Heart left ventricle (tissue), 16 donors: ENCODE data around the gene HOXB1. TPM values are rescaled to one million over a fixed set of nuclear protein-coding genes. Genes with fewer than 3 reads are reported as not detected.
"Not testable (repeated sequence)": the region's sequence is repeated elsewhere in the genome, so short reads cannot be mapped to it uniquely, and the experiment has no call there.

ENCODE experiments used
- ATAC-seq, 4 donors: fragments of 200-7000 bp; cut with Tn5 transposase; one replicate each; pipeline ENCODE4 v1.9.1; 2020 to 2022; ENCODE audit warnings: moderate library complexity in 4 of 4, mild to moderate bottlenecking in 3 of 4, moderate number of reproducible peaks in 1 of 4
- DNase-seq, 5 donors: peaks; one replicate each; pipeline ENCODE4 v3.0.0-alpha.2; 2020
- H3K27ac ChIP-seq, 12 donors: fragments of 200-600 bp; sonication (generic) in 4 of 12; one replicate each; pipeline versions ENCODE4 v1.5.0 to v1.8.0; 2016 to 2022; ENCODE audit warnings: mild to moderate bottlenecking in 2 of 12
- H3K27me3 ChIP-seq, 9 donors: fragments of 200-600 bp; sonication (generic) in 2 of 9; one replicate each; pipeline versions ENCODE4 v1.5.1 to v1.8.0; 2016 to 2022; ENCODE audit warnings: mild to moderate bottlenecking in 3 of 9
- H3K36me3 ChIP-seq, 9 donors: fragments of 200-600 bp; sonication (generic) in 2 of 9; one replicate each; pipeline versions ENCODE4 v1.5.0 to v1.8.0; 2018 to 2022; ENCODE audit warnings: mild to moderate bottlenecking in 2 of 9
- H3K4me1 ChIP-seq, 12 donors: fragments of 200-600 bp; sonication (generic) in 4 of 12; one replicate each; pipeline versions ENCODE4 v1.5.0 to v1.8.0; 2016 to 2022; ENCODE audit warnings: mild to moderate bottlenecking in 3 of 12
- H3K4me3 ChIP-seq, 12 donors: fragments of 200-600 bp; sonication (generic) in 4 of 12; one replicate each; pipeline versions ENCODE4 v1.5.0 to v1.8.0; 2017 to 2022; ENCODE audit warnings: mild to moderate bottlenecking in 9 of 12, moderate library complexity in 4 of 12
- H3K9me3 ChIP-seq, 12 donors: fragments of 200-600 bp; sonication (generic) in 4 of 12; one replicate each; pipeline versions ENCODE4 v1.5.0 to v1.8.0; 2016 to 2022; ENCODE audit warnings: mild to moderate bottlenecking in 1 of 12
- POLR2A ChIP-seq, 2 donors: fragments of 450-650 bp; IDR thresholded peaks; one replicate each; pipeline ENCODE4 v1.6.1; 2017; ENCODE audit warnings: antibody characterized with exemption in 2 of 2, mild to moderate bottlenecking in 2 of 2, moderate library complexity in 2 of 2
- whole genome bisulfite sequencing, 4 donors: extraction: QIAGEN DNeasy Blood & Tissue Kit in 2 of 4; methylation state at CpG; one replicate each; pipeline versions ENCODE4 v1.1.5 to v1.1.7; 2013 to 2018; 5-methylcytosine and 5-hydroxymethylcytosine counted together
- intact Hi-C, 10 donors: fragments of 100-400 bp; cut with DNase I; formaldehyde crosslinking; loops; one replicate each; pipeline versions ENCODE4 v1.11.1 to v1.14.2; 2022
- microRNA counts, 2 donors: library from miRNA; unstranded; fragments of <30 nt; microRNA quantifications; one replicate each; lab custom pipeline; 2016
- polyA plus RNA-seq, 2 donors: library from polyadenylated mRNA; stranded (reverse); fragments of 200-250 nt; gene quantifications; one replicate each; pipeline ENCODE4 v1.2.3, GENCODE V29; 2013
- total RNA-seq, 9 donors: library from RNA; depleted of rRNA in 2 of 9; stranded (reverse); fragments of >200 nt in 2 of 9; fragmentation: NEBNext Ultra II Directional in 3 of 9; extraction: Animal tissue kit (Norgen Biotek cat#: 25700) in 3 of 9; gene quantifications; one replicate each; pipeline versions ENCODE4 v1.1.0 to v1.2.4, GENCODE V29; 2016 to 2023
- TF ChIP-seq, protein P1 (sequence below), 12 donors: fragments of 200-600 bp; sonication (generic) in 4 of 12; IDR thresholded peaks; one replicate each; pipeline versions ENCODE4 v1.5.0 to v1.8.0; 2018 to 2022; ENCODE audit warnings: antibody characterized with exemption in 12 of 12, mild to moderate bottlenecking in 5 of 12
- donor health status: ischemic (EF 13 %, LVEDD 7.1; RV severe dilation, severe dysfunction).
- donor health status: healthy with polysubstance abuse.
- donor health status: DM: no; HTN: yes; CAD: no.
- donor health status: DM: no; HTN: no; CAD: no.
- donor health status: ischemic (EF 25% LVEDD 6.9; RV normal size, moderate dysfunction).
- donor health status: ischemic (EF 25% LVEDD 5.7; RV mildly dilated, moderate dysfunction).
- donor health status: healthy.
- donor health status: DM: yes; HTN: yes; CAD: no.
- donor health status: ischemic (EF 35%, LVEDD 5.7; RV mildly dilated, moderate dysfunction).
- donor health status: nonischemic (EF 11% LVEDD 7.7; RV severe dilation, severe dysfunction).
- donor health status: DM: yes; HTN: yes; CAD: no.
- donor health status: PGD.
- donor health status: ischemic (EF 29% LVEDD 5.4; RV normal size, mild dysfunction).
- donor health status: nonischemic (EF 23%, LVEDD 6.1; RV moderate dilation, normal function).

HOXB1 gene
- total and polyA plus RNA-seq, 11 donors: not detected

DNA sequence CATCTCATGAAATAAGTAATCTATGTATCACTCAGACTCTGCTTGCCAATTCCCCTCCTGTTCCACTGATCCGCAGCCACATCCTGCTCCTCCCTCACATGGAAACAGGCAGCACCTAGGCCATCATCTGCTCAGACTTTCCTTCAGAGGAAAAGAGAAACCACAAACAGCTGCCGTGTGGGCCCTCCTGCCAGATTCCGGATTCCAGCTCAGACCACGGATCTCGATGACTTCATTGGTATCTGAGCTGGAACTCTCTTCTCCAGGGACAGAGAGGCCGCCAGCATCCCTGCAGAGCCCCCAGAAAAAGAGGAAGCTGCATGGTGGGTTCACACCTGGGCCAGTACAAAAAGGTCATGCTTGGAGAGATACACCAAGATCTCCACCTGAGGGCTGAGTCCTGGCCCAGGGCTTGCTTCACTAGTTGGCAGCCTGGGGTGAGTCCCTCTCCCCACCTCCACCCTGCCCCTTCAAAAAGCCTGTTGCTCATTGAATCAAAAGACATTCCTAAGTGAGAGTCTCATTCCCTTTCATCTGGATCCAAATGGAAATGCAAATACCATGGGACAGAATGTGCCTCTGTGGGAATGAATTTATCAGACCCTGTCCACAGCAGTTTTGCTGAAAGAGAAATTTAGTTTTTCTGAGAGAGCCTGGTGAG lies 47.2 kb downstream of the HOXB1 start:
- TF ChIP-seq, protein P1, sequence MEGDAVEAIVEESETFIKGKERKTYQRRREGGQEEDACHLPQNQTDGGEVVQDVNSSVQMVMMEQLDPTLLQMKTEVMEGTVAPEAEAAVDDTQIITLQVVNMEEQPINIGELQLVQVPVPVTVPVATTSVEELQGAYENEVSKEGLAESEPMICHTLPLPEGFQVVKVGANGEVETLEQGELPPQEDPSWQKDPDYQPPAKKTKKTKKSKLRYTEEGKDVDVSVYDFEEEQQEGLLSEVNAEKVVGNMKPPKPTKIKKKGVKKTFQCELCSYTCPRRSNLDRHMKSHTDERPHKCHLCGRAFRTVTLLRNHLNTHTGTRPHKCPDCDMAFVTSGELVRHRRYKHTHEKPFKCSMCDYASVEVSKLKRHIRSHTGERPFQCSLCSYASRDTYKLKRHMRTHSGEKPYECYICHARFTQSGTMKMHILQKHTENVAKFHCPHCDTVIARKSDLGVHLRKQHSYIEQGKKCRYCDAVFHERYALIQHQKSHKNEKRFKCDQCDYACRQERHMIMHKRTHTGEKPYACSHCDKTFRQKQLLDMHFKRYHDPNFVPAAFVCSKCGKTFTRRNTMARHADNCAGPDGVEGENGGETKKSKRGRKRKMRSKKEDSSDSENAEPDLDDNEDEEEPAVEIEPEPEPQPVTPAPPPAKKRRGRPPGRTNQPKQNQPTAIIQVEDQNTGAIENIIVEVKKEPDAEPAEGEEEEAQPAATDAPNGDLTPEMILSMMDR (IDR thresholded peaks at IDR 0.05): no peak
- TF ChIP-seq POLR2A (IDR thresholded peaks at IDR 0.05): no peak
- H3K4me3 ChIP-seq: no peak overlapping the region
- 24 to 38% (median 26%) methylated on average over 6 of the region's 6 CpGs for WGBS, 4 donors
- ATAC-seq: peak in 3 of 4 donors; percentile 56 to 68 (median 67)
- DNase-seq: peak in 2 of 5 donors; percentile 27 to 31
- H3K4me1 ChIP-seq: peaks cover 0 to 7% (median 0%) of the 10 kb centered on the region in 12 donors
- no peaks in the 10 kb centered on the region for H3K36me3 ChIP-seq
- peaks cover 0 to 60% (median 10%) of the 10 kb centered on the region in 9 donors for H3K27me3 ChIP-seq
- H3K27ac ChIP-seq: no peak overlapping the region
- intact Hi-C loops: no loop called here
- no peaks in the 10 kb centered on the region for H3K9me3 ChIP-seq

DNA sequence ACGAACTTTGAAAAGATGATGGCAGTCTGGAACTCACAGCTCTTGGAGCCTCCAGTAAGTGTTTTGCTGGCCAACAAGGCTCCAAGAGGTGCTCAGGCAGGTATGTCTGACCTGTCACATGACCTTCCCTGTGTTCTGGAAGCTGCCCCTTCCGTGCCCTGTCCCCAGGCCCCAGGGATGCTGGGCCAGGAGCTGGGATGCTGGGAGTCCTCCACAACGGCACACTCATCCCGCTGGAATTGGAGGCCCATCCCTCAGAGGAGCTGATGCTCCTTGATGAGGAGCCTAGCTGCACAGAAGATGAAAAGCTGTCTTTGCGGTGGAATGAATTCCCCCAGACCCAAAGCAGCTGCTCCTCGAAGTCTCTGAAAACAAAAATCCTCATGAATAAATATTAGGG lies 47.8 kb downstream of the HOXB1 start:
- H3K4me3 ChIP-seq: no peak overlapping the region
- H3K4me1 ChIP-seq: peaks cover 0 to 7% (median 0%) of the 10 kb centered on the region in 12 donors
- no peaks in the 10 kb centered on the region for H3K36me3 ChIP-seq
- DNase-seq: no peak
- 69 to 77% (median 73%) methylated on average over 5 to 6 of the region's 6 CpGs for WGBS, 4 donors
- TF ChIP-seq, protein P1 (IDR thresholded peaks at IDR 0.05): no peak
- no peak for TF ChIP-seq POLR2A (IDR thresholded peaks at IDR 0.05)
- H3K27ac ChIP-seq: no peak overlapping the region
- intact Hi-C loops: no loop called here
- peaks cover 0 to 60% (median 12%) of the 10 kb centered on the region in 9 donors for H3K27me3 ChIP-seq
- ATAC-seq: no peak
- H3K9me3 ChIP-seq: no peaks in the 10 kb centered on the region

DNA sequence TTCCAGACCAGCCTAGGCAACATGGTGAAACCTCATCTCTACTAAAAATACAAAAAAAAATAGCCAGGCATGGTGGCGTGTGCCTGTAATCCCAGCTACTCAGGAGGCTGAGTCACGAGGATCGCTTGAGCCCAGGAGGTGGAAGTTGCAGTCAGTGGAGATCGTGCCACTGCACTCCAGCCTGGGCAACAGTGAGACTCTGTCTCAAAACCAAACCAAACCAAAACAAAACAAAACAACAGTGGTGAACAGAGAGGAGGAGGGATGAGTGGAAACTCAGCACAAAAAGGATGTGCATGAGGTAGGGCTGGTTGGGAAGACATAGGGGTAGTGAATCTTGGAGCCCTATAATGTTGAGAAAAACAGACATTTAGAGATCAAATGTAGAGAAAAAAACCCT lies 48.5 kb downstream of the HOXB1 start:
- WGBS, 4 donors: 91 to 97% (median 94%) methylated on average over 4 of the region's 4 CpGs
- ATAC-seq, DNase-seq, H3K4me3 ChIP-seq, H3K27ac ChIP-seq, H3K36me3 ChIP-seq, H3K4me1 ChIP-seq, intact Hi-C loops, H3K9me3 ChIP-seq: not testable (repeated sequence)
- peaks cover 0 to 59% (median 12%) of the 10 kb centered on the region in 9 donors for H3K27me3 ChIP-seq

DNA sequence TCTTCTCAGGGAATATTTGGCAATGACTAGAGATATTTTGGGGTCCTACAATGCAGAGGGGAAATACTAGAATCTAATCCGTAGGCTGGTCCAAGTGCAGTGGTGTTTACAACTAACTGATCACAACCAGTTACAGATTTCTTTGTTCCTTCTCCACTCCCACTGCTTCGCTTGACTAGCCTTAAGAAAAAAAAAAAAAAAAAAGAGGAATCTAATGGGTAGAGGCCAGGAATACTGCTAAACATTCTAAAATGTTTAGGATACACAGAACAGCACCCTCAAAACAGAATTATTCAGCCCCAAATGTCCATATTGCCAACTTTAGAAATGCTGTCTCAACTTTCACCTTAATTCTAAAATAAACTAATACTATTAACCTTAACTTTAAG lies 51.8 kb downstream of the HOXB1 start:
- no peak for TF ChIP-seq POLR2A (IDR thresholded peaks at IDR 0.05)
- ATAC-seq (no peak), DNase-seq (no peak)
- Histone ChIP-seq H3K27ac (no peak overlapping the region), H3K4me3 (no peak overlapping the region), H3K4me1 (peaks cover 0 to 7% (median 0%) of the 10 kb centered on the region in 12 donors), H3K36me3 (no peaks in the 10 kb centered on the region), H3K9me3 (no peaks in the 10 kb centered on the region), H3K27me3 (peaks cover 0 to 59% (median 10%) of the 10 kb centered on the region in 9 donors)
- WGBS, 4 donors: 70 to 94% (median 78%) methylated on average over 2 of the region's 2 CpGs
- intact Hi-C loops: no loop called here

MicroRNAs encoded within 50 kb of the gene (microRNA counts, 767-probe panel; counts per million panel counts)
- 2,971 to 3,165 counts per million in 2 donors for microRNA hsa-miR-10a-5p (lab: Ali Mortazavi, UCI)

Other genes with a start within 250 kb of the HOXB1 start
- 1 to 10 TPM in 2 of 9 donors, under 1 TPM in 1, not detected in 6; 0.31 to 5.3 (median 1.2) TPM for gene SKAP1, start 100.8 kb downstream of the HOXB1 start, total RNA-seq
- gene SKAP1, start 100.8 kb downstream of the HOXB1 start, polyA plus RNA-seq: under 1 TPM; 0.25 to 0.38 TPM
- 1 to 10 TPM in 8 of 9 donors, under 1 TPM in 1; 0.81 to 6.9 (median 3.2) TPM for gene HOXB2, start 14.1 kb upstream of the HOXB1 start, total RNA-seq
- 1 to 10 TPM; 2.0 to 3.0 TPM for gene HOXB2, start 14.1 kb upstream of the HOXB1 start, polyA plus RNA-seq
- gene HOXB4, start 47.3 kb upstream of the HOXB1 start, total RNA-seq: 1 to 10 TPM in 2 of 9 donors, under 1 TPM in 6, not detected in 1; 0.27 to 2.8 (median 0.66) TPM
- gene HOXB4, start 47.3 kb upstream of the HOXB1 start, polyA plus RNA-seq: under 1 TPM; 0.29 to 0.30 TPM
- gene HOXB3, start 59.2 kb upstream of the HOXB1 start, total RNA-seq: 1 to 10 TPM in 7 of 9 donors, under 1 TPM in 2; 0.11 to 5.5 (median 2.0) TPM
- gene HOXB3, start 59.2 kb upstream of the HOXB1 start, polyA plus RNA-seq: 1 to 10 TPM in 1 of 2 donors, under 1 TPM in 1; 0.61 to 2.0 TPM
- gene HOXB5, start 62.8 kb upstream of the HOXB1 start, total RNA-seq: 1 to 10 TPM in 1 of 9 donors, under 1 TPM in 2, not detected in 6; 0.17 to 1.0 (median 0.35) TPM
- under 1 TPM; 0.04 to 0.08 TPM for gene HOXB5, start 62.8 kb upstream of the HOXB1 start, polyA plus RNA-seq
- 1 to 10 TPM in 2 of 9 donors, under 1 TPM in 6, not detected in 1; 0.30 to 2.0 (median 0.62) TPM for gene HOXB6, start 74.0 kb upstream of the HOXB1 start, total RNA-seq
- gene HOXB6, start 74.0 kb upstream of the HOXB1 start, polyA plus RNA-seq: under 1 TPM; 0.38 to 0.57 TPM
- gene HOXB7, start 80.0 kb upstream of the HOXB1 start, total RNA-seq: under 1 TPM in 4 of 9 donors, not detected in 5; 0.25 to 0.88 (median 0.55) TPM
- gene HOXB7, start 80.0 kb upstream of the HOXB1 start, polyA plus RNA-seq: under 1 TPM; 0.12 to 0.46 TPM
- not detected for gene HOXB8, start 84.3 kb upstream of the HOXB1 start, total RNA-seq
- not detected for gene HOXB8, start 84.3 kb upstream of the HOXB1 start, polyA plus RNA-seq
- gene HOXB9, start 95.3 kb upstream of the HOXB1 start, total RNA-seq: not detected
- gene HOXB9, start 95.3 kb upstream of the HOXB1 start, polyA plus RNA-seq: not detected
- gene PRAC1, start 191.5 kb upstream of the HOXB1 start, total RNA-seq: not detected
- gene PRAC1, start 191.5 kb upstream of the HOXB1 start, polyA plus RNA-seq: not detected
- not detected for gene PRAC2, start 192.2 kb upstream of the HOXB1 start, total RNA-seq
- gene PRAC2, start 192.2 kb upstream of the HOXB1 start, polyA plus RNA-seq: not detected
- gene HOXB13, start 197.7 kb upstream of the HOXB1 start, total RNA-seq: not detected
- gene HOXB13, start 197.7 kb upstream of the HOXB1 start, polyA plus RNA-seq: not detected